OCI-LY3 (cell line): ENCODE results near the gene PRKX.
A peak's percentile ranks its signal among the peaks of the same experiment; 100 is the strongest.
"Not testable (repeated sequence)": the region's sequence is repeated elsewhere in the genome, so short reads cannot be mapped to it uniquely, and the experiment has no call there.

Experiments used
- H2AFZ ChIP-seq: fragments of 200-600, 300-600 bp; shearing (Covaris generic); 2 replicates; pipeline ENCODE4 v1.6.0; 2014; ENCODE audit warnings: antibody characterized with exemption, low read depth, low read length
- H3K27ac ChIP-seq: fragments of 200-600, 300-600 bp; sonication (generic); 2 replicates; pipeline ENCODE4 v1.5.1; 2014; ENCODE audit warnings: mild to moderate bottlenecking, low read length, moderate library complexity, mixed read lengths
- H3K27me3 ChIP-seq: fragments of 200-600, 300-600 bp; sonication (generic); 2 replicates; pipeline ENCODE4 v1.6.1; 2014; ENCODE audit warnings: low read depth, low read length, mixed read lengths
- H3K36me3 ChIP-seq: fragments of 200-600, 300-600 bp; sonication (generic); replicated peaks from 2 replicates; pipeline ENCODE3; 2014; ENCODE audit warnings: low read depth, low read length, mixed read lengths
- H3K4me1 ChIP-seq: fragments of 300-600, 200-600 bp; sonication (generic); 2 replicates; pipeline ENCODE4 v1.6.1; 2014; ENCODE audit warnings: low read length, mixed read lengths
- H3K4me2 ChIP-seq: fragments of 200-600, 300-600 bp; sonication (generic); 2 replicates; pipeline ENCODE4 v1.6.1; 2014; ENCODE audit warnings: low read length, mixed read lengths
- H3K4me3 ChIP-seq: fragments of 300-600, 200-600 bp; sonication (generic); 2 replicates; pipeline ENCODE4 v1.5.1; 2014; ENCODE audit warnings: antibody characterized with exemption, mild to moderate bottlenecking, low read length, moderate library complexity
- H3K79me2 ChIP-seq: fragments of 300-600, 200-600 bp; shearing (Covaris generic); 2 replicates; pipeline ENCODE4 v1.6.1; 2014; ENCODE audit warnings: mild to moderate bottlenecking, low read length, mixed read lengths
- H3K9ac ChIP-seq: fragments of 300-600, 200-600 bp; shearing (Covaris generic); 2 replicates; pipeline ENCODE4 v1.6.0; 2014; ENCODE audit warnings: mild to moderate bottlenecking, low read length, moderate library complexity
- H3K9me3 ChIP-seq: fragments of 200-600, 300-600 bp; shearing (Covaris generic); 2 replicates; pipeline ENCODE4 v1.6.1; 2014; ENCODE audit warnings: low read length, mixed read lengths; ENCODE audit not compliant: insufficient read depth
- H4K20me1 ChIP-seq: fragments of 200-600, 300-600 bp; sonication (generic); 2 replicates; pipeline ENCODE4 v1.6.1; 2016; ENCODE audit warnings: low read length, mixed read lengths; ENCODE audit not compliant: insufficient read depth
- CTCF ChIP-seq: fragments of 200-600, 300-600 bp; sonication (generic); IDR thresholded peaks from 2 replicates; pipeline ENCODE4 v1.5.1; 2014; ENCODE audit warnings: antibody characterized with exemption, low read length, low read depth
- EZH2phosphoT487 ChIP-seq: fragments of 200-600 bp; shearing (Covaris generic); IDR thresholded peaks from 2 replicates; pipeline ENCODE4 v1.6.1; 2018; ENCODE audit warnings: antibody characterized with exemption, mixed run types, low read depth

Gene PRKX

GRCh38 chrX:3715921-3716320, 2.5 kb upstream of the PRKX start:
- Histone ChIP-seq H3K27me3 (no peaks in the 10 kb centered on the region), H3K4me2 (no peak overlapping the region)

GRCh38 chrX:3714706-3715479, 1.4 kb upstream of the PRKX start:
- not testable (repeated sequence) for H2AFZ ChIP-seq, H3K9ac ChIP-seq

More at GRCh38 chrX:3715921-3716320, 2.5 kb upstream of the PRKX start:
- H3K9ac ChIP-seq: no peak overlapping the region
- no peak overlapping the region for H2AFZ ChIP-seq
- H3K9me3 ChIP-seq: no peaks in the 10 kb centered on the region
- H3K4me3 ChIP-seq: no peak overlapping the region
- H3K36me3 ChIP-seq: no peaks in the 10 kb centered on the region
- H3K27ac ChIP-seq: no peak overlapping the region
- peaks cover 7% of the 10 kb centered on the region; the same call in 1 of the 2 replicates for H3K4me1 ChIP-seq
- H3K79me2 ChIP-seq: peaks cover 22% of the 10 kb centered on the region
- H4K20me1 ChIP-seq: peaks cover 6% of the 10 kb centered on the region; the same call in 1 of the 2 replicates
- TF ChIP-seq EZH2phosphoT487 (no peak), CTCF (no peak)

GRCh38 chrX:3713937-3714434, 537 bp upstream of the PRKX start:
- H3K4me3 ChIP-seq: peak overlapping the region; percentile 97
- no peaks in the 10 kb centered on the region for H3K9me3 ChIP-seq
- H3K9ac ChIP-seq: peak overlapping the region; percentile 64
- H3K27me3 ChIP-seq: no peaks in the 10 kb centered on the region
- H3K79me2 ChIP-seq: peaks cover 35% of the 10 kb centered on the region
- no peak for TF ChIP-seq EZH2phosphoT487
- no peak for TF ChIP-seq CTCF
- H3K36me3 ChIP-seq: no peaks in the 10 kb centered on the region
- H3K4me1 ChIP-seq: peaks cover 7% of the 10 kb centered on the region; the same call in 1 of the 2 replicates
- H2AFZ ChIP-seq: peak overlapping the region; percentile 72
- H3K27ac ChIP-seq: no peak overlapping the region
- H4K20me1 ChIP-seq: peaks cover 6% of the 10 kb centered on the region; the same call in 1 of the 2 replicates
- H3K4me2 ChIP-seq: peak overlapping the region; percentile 73

More at GRCh38 chrX:3714706-3715479, 1.4 kb upstream of the PRKX start:
- not testable (repeated sequence) for H3K4me3 ChIP-seq, H4K20me1 ChIP-seq, H3K9me3 ChIP-seq, H3K36me3 ChIP-seq, H3K4me1 ChIP-seq, H3K27me3 ChIP-seq, H3K27ac ChIP-seq
- Histone ChIP-seq H3K79me2 (peaks cover 33% of the 10 kb centered on the region), H3K4me2 (peak overlapping the region; percentile 73; the same call in 1 of the 2 replicates)

- Histone ChIP-seq H3K4me2 (peak overlapping the region; percentile 99), H2AFZ (peak overlapping the region; percentile 15; the same call in 1 of the 2 replicates)
Measured at GRCh38 chrX:3712870-3713224, 602 bp downstream of the PRKX start.

More at GRCh38 chrX:3712870-3713224, 602 bp downstream of the PRKX start:
- peak overlapping the region; percentile 69 for H3K9ac ChIP-seq
- TF ChIP-seq EZH2phosphoT487 (no peak), CTCF (no peak)
- peaks cover 35% of the 10 kb centered on the region for H3K79me2 ChIP-seq
- 0 out of 2 replicates have a peak overlapping the region, but pooled peaks have one; percentile 35 for H3K27ac ChIP-seq
- H4K20me1 ChIP-seq: peaks cover 6% of the 10 kb centered on the region; the same call in 1 of the 2 replicates
- no peaks in the 10 kb centered on the region for H3K36me3 ChIP-seq
- no peaks in the 10 kb centered on the region for H3K27me3 ChIP-seq
- H3K4me1 ChIP-seq: peaks cover 7% of the 10 kb centered on the region; the same call in 1 of the 2 replicates
- H3K9me3 ChIP-seq: no peaks in the 10 kb centered on the region
- peak overlapping the region; percentile 97 for H3K4me3 ChIP-seq
